Peyer's patch (tissue), 4 donors: ENCODE measurements around the gene ADK.

Experiments
- CTCF ChIP-seq, 6 experiments: fragments of 450-650 bp in 4 of 6; fragments of 200-600 bp in 2 of 6; sonication (generic) in 1 of 6; IDR thresholded peaks; one replicate each; pipeline ENCODE4 v1.5.1; 2017 to 2019; ENCODE audit warnings: antibody characterized with exemption in 6 of 6, mild to moderate bottlenecking in 3 of 6, moderate library complexity in 1 of 6
- POLR2A ChIP-seq, 2 donors: fragments of 450-650 bp; IDR thresholded peaks; one replicate each; pipeline ENCODE4 v1.5.1; 2017; ENCODE audit warnings: antibody characterized with exemption in 2 of 2, mild to moderate bottlenecking in 2 of 2, moderate library complexity in 2 of 2

GRCh38 chr10:74293686-74294371 lies 142.8 kb downstream of the ADK start:
- TF ChIP-seq CTCF (IDR thresholded peaks at IDR 0.05) (no peak), POLR2A (IDR thresholded peaks at IDR 0.05) (no peak)
